Mesothelial cell of epicardium (in vitro differentiated cells): ENCODE results near the gene COL4A4. TPM values are rescaled to one million over a fixed set of nuclear protein-coding genes. Genes with fewer than 3 reads are reported as not detected.
A peak's percentile ranks its signal among the peaks of the same experiment; 100 is the strongest.

Source experiments
- DNase-seq, 2 experiments: peaks; one replicate each; pipeline ENCODE4 v3.0.0; 2021; ENCODE audit warnings: low spot score in 2 of 2; ENCODE audit not compliant: unreplicated experiment in 2 of 2
- H3K27ac Mint-ChIP-seq: 2 replicates; pipeline ENCODE4 v1.8.0; 2021; ENCODE audit warnings: mixed read lengths
- H3K27me3 Mint-ChIP-seq: 2 replicates; pipeline ENCODE4 v1.8.0; 2021; ENCODE audit warnings: low read depth, mixed read lengths
- H3K36me3 Mint-ChIP-seq: 2 replicates; pipeline ENCODE4 v1.8.0; 2021; ENCODE audit warnings: mixed read lengths
- H3K4me1 Mint-ChIP-seq: 2 replicates; pipeline ENCODE4 v1.8.0; 2021; ENCODE audit warnings: mixed read lengths
- H3K4me3 Mint-ChIP-seq: 2 replicates; pipeline ENCODE4 v1.8.0; 2021; ENCODE audit warnings: mild to moderate bottlenecking, moderate library complexity, mixed read lengths
- H3K9me3 Mint-ChIP-seq: 2 replicates; pipeline ENCODE4 v1.8.0; 2021; ENCODE audit warnings: mixed read lengths
- CTCF ChIP-seq: fragments of 200-600 bp; sonication (generic); IDR thresholded peaks from one replicate; pipeline ENCODE4 v1.5.0; 2021; ENCODE audit warnings: antibody characterized with exemption; ENCODE audit not compliant: unreplicated experiment
- total RNA-seq: library from RNA; stranded (reverse); gene quantifications from 3 replicates; pipeline ENCODE4 v1.2.1, GENCODE V29; 2021

COL4A4 gene
- total RNA-seq, 1 donor from 2014 or later = 0.11 TPM

GRCh38 chr2:226999661-227000060 is 164.3 kb downstream of the COL4A4 start:
- Mint-ChIP-seq H3K27ac (no peak overlapping the region), H3K4me3 (no peak overlapping the region), H3K9me3 (peaks cover 4% of the 10 kb centered on the region), H3K27me3 (no peaks in the 10 kb centered on the region), H3K36me3 (peaks cover 24% of the 10 kb centered on the region), H3K4me1 (no peaks in the 10 kb centered on the region)
- DNase-seq = no peak
- TF ChIP-seq CTCF = no peak

- Mint-ChIP-seq H3K4me1 (no peaks in the 10 kb centered on the region), H3K9me3 (no peaks in the 10 kb centered on the region), H3K36me3 (peaks cover 25% of the 10 kb centered on the region), H3K27me3 (no peaks in the 10 kb centered on the region), H3K27ac (no peak overlapping the region), H3K4me3 (no peak overlapping the region)
- TF ChIP-seq CTCF = no peak
- DNase-seq = no peak
Measured at GRCh38 chr2:226995625-226996041, 168.4 kb downstream of the COL4A4 start.

GRCh38 chr2:226994775-226995174 is 169.2 kb downstream of the COL4A4 start:
- no peak overlapping the region for H3K27ac Mint-ChIP-seq
- H3K27me3 Mint-ChIP-seq = no peaks in the 10 kb centered on the region
- DNase-seq = no peak
- no peaks in the 10 kb centered on the region for H3K4me1 Mint-ChIP-seq
- peaks cover 16% of the 10 kb centered on the region for H3K36me3 Mint-ChIP-seq
- TF ChIP-seq CTCF = no peak
- H3K9me3 Mint-ChIP-seq = no peaks in the 10 kb centered on the region
- no peak overlapping the region for H3K4me3 Mint-ChIP-seq

- H3K27ac Mint-ChIP-seq = no peak overlapping the region
- no peak for DNase-seq
- H3K4me1 Mint-ChIP-seq = no peaks in the 10 kb centered on the region
- TF ChIP-seq CTCF = no peak
- no peaks in the 10 kb centered on the region for H3K27me3 Mint-ChIP-seq
- no peaks in the 10 kb centered on the region for H3K9me3 Mint-ChIP-seq
- H3K36me3 Mint-ChIP-seq = peaks cover 10% of the 10 kb centered on the region
- H3K4me3 Mint-ChIP-seq = no peak overlapping the region
Measured at GRCh38 chr2:226993171-226993570, 170.8 kb downstream of the COL4A4 start.

- Mint-ChIP-seq H3K27me3 (no peaks in the 10 kb centered on the region), H3K27ac (no peak overlapping the region), H3K36me3 (peaks cover 10% of the 10 kb centered on the region), H3K4me1 (no peaks in the 10 kb centered on the region), H3K9me3 (no peaks in the 10 kb centered on the region), H3K4me3 (no peak overlapping the region)
- no peak for TF ChIP-seq CTCF
- no peak for DNase-seq
Measured at GRCh38 chr2:226991663-226992062, 172.3 kb downstream of the COL4A4 start.

GRCh38 chr2:226985583-226985946 is 178.4 kb downstream of the COL4A4 start:
- Mint-ChIP-seq H3K27me3 (no peaks in the 10 kb centered on the region), H3K4me3 (no peak overlapping the region), H3K36me3 (no peaks in the 10 kb centered on the region), H3K9me3 (no peaks in the 10 kb centered on the region), H3K27ac (no peak overlapping the region), H3K4me1 (peaks cover 13% of the 10 kb centered on the region)
- TF ChIP-seq CTCF = peak; percentile 25
- no peak for DNase-seq
